Neural cell (in vitro differentiated cells): ENCODE data around the gene LSM10. TPM values are rescaled to one million over a fixed set of nuclear protein-coding genes. Genes with fewer than 3 reads are reported as not detected.

ENCODE experiments used
- H2AFZ ChIP-seq: fragments of 200-600, 300-800 bp; sonication (generic), shearing (Covaris generic); 2 replicates; pipeline ENCODE4 v1.6.0; 2014; ENCODE audit warnings: low read depth, mild to moderate bottlenecking, antibody characterized with exemption, low read length, moderate library complexity
- H3F3A ChIP-seq: fragments of 200-600 bp; shearing (Covaris generic); 2 replicates; pipeline ENCODE4 v1.6.1; 2016; ENCODE audit warnings: mild to moderate bottlenecking, moderate library complexity, mixed read lengths, antibody characterized with exemption, low read length; ENCODE audit not compliant: insufficient read depth, poor library complexity, severe bottlenecking
- H3K27ac ChIP-seq: fragments of 200-600, 300-800 bp; sonication (generic), shearing (Covaris generic); 2 replicates; pipeline ENCODE4 v1.5.1; 2014; ENCODE audit warnings: mild to moderate bottlenecking, low read length, moderate library complexity
- H3K27me3 ChIP-seq: fragments of 300-800, 200-600 bp; sonication (generic), shearing (Covaris generic); 2 replicates; pipeline ENCODE4 v1.6.0; 2014; ENCODE audit warnings: mild to moderate bottlenecking, low read depth, low read length, moderate library complexity; ENCODE audit not compliant: insufficient read depth
- H3K36me3 ChIP-seq: fragments of 300-800, 200-600 bp; sonication (generic), shearing (Covaris generic); 2 replicates; pipeline ENCODE4 v1.5.1; 2014; ENCODE audit warnings: mild to moderate bottlenecking, antibody characterized with exemption, low read length, moderate library complexity; ENCODE audit not compliant: insufficient read depth
- H3K4me2 ChIP-seq: fragments of 300-800, 200-600 bp; sonication (generic), shearing (Covaris generic); 2 replicates; pipeline ENCODE4 v1.6.0; 2014; ENCODE audit warnings: mild to moderate bottlenecking, low read length
- H3K4me3 ChIP-seq: fragments of 300-800, 200-600 bp; sonication (generic), shearing (Covaris generic); 2 replicates; pipeline ENCODE4 v1.5.1; 2014; ENCODE audit warnings: mild to moderate bottlenecking, low read length, moderate library complexity
- H3K79me2 ChIP-seq: fragments of 200-600 bp; shearing (Covaris generic); replicated peaks from 2 replicates; pipeline ENCODE4 v1.6.0; 2014; ENCODE audit warnings: mild to moderate bottlenecking, low read length, moderate library complexity; ENCODE audit not compliant: insufficient read depth
- H3K9ac ChIP-seq: fragments of 300-800, 200-600 bp; sonication (generic), shearing (Covaris generic); 2 replicates; pipeline ENCODE4 v1.6.1; 2016; ENCODE audit warnings: mild to moderate bottlenecking, low read length, mixed read lengths
- H3K9me2 ChIP-seq: fragments of 200-600 bp; shearing (Covaris generic); 2 replicates; pipeline ENCODE4 v1.6.1; 2016; ENCODE audit warnings: mild to moderate bottlenecking, low read length, mixed read lengths; ENCODE audit not compliant: insufficient read depth
- H3K9me3 ChIP-seq: fragments of 200-600, 300-800 bp; sonication (generic), shearing (Covaris generic); 2 replicates; pipeline ENCODE4 v1.6.1; 2016; ENCODE audit warnings: mild to moderate bottlenecking, mixed run types, low read length, moderate library complexity, mixed read lengths
- H4K20me1 ChIP-seq: fragments of 200-600 bp; shearing (Covaris generic); 2 replicates; pipeline ENCODE4 v1.6.1; 2016; ENCODE audit warnings: mild to moderate bottlenecking, mixed run types; ENCODE audit not compliant: insufficient read depth
- CTCF ChIP-seq: fragments of 450-650 bp; IDR thresholded peaks from 2 replicates; pipeline ENCODE4 v1.5.1; 2014; ENCODE audit warnings: antibody characterized with exemption, mild to moderate bottlenecking, moderate library complexity; ENCODE audit not compliant: poor library complexity, severe bottlenecking
- EP300 ChIP-seq: fragments of 450-650 bp; conservative IDR thresholded peaks from 2 replicates; pipeline ENCODE4 v1.6.1; 2014; ENCODE audit warnings: antibody characterized with exemption, mild to moderate bottlenecking, moderate library complexity; ENCODE audit not compliant: poor library complexity, severe bottlenecking
- EZH2 ChIP-seq: fragments of 200-600, 300-800 bp; shearing (Covaris generic), sonication (generic); IDR thresholded peaks from 2 replicates; pipeline ENCODE4 v1.6.1; 2014; ENCODE audit warnings: antibody characterized with exemption, low read length, borderline replicate concordance, mild to moderate bottlenecking; ENCODE audit not compliant: insufficient read depth, poor library complexity, severe bottlenecking
- MXI1 ChIP-seq: fragments of 450-650 bp; conservative IDR thresholded peaks from 2 replicates; pipeline ENCODE4 v1.6.1; 2014; ENCODE audit warnings: antibody characterized with exemption, mild to moderate bottlenecking; ENCODE audit not compliant: poor library complexity, severe bottlenecking
- POLR2AphosphoS5 ChIP-seq: IDR thresholded peaks from 2 replicates; pipeline ENCODE4 v1.6.1; 2012
- RAD21 ChIP-seq: fragments of 450-650 bp; conservative IDR thresholded peaks from 2 replicates; pipeline ENCODE4 v1.6.1; 2014; ENCODE audit warnings: antibody characterized with exemption, mild to moderate bottlenecking, moderate library complexity
- REST ChIP-seq: IDR thresholded peaks from 2 replicates; pipeline ENCODE4 v1.6.1; 2012; ENCODE audit warnings: borderline replicate concordance
- SMC3 ChIP-seq: fragments of 450-650 bp; conservative IDR thresholded peaks from 2 replicates; pipeline ENCODE4 v1.6.1; 2014; ENCODE audit warnings: antibody characterized with exemption, mild to moderate bottlenecking, moderate library complexity; ENCODE audit not compliant: poor library complexity
- TAF1 ChIP-seq: IDR thresholded peaks from 2 replicates; pipeline ENCODE4 v1.6.1; 2012; ENCODE audit warnings: low read depth
- polyA plus RNA-seq: library from polyadenylated mRNA; depleted of rRNA; stranded (reverse); fragments of >200 nt; gene quantifications from 2 replicates; pipeline ENCODE4 v1.2.3, GENCODE V29; 2014

Gene LSM10
- polyA plus RNA-seq, 1 donor from 2014 or later = 1.3 TPM

- Histone ChIP-seq H3K36me3 (no peaks in the 10 kb centered on the region), H3K79me2 (no peaks in the 10 kb centered on the region)
These were observed 37.7 kb downstream of the LSM10 start for GRCh38 chr1:36359911-36360550.

GRCh38 chr1:36359383-36359782, 38.3 kb downstream of the LSM10 start:
- Histone ChIP-seq H3K4me2 (no peak overlapping the region), H3K4me3 (no peak overlapping the region), H3K9me2 (no peaks in the 10 kb centered on the region), H3K27ac (no peak overlapping the region), H3K9ac (no peak overlapping the region), H4K20me1 (no peaks in the 10 kb centered on the region), H3K36me3 (no peaks in the 10 kb centered on the region), H3K79me2 (no peaks in the 10 kb centered on the region), H3K9me3 (no peaks in the 10 kb centered on the region), H3F3A (no peaks in the 10 kb centered on the region), H3K27me3 (no peaks in the 10 kb centered on the region), H2AFZ (no peak overlapping the region)
- TF ChIP-seq MXI1 = no peak
- TF ChIP-seq REST = no peak
- TF ChIP-seq RAD21 = no peak
- no peak for TF ChIP-seq POLR2AphosphoS5
- TF ChIP-seq EZH2 = no peak

More at GRCh38 chr1:36359911-36360550, 37.7 kb downstream of the LSM10 start:
- Histone ChIP-seq H3K27ac (no peak overlapping the region), H3K9ac (no peak overlapping the region), H3F3A (no peaks in the 10 kb centered on the region), H4K20me1 (no peaks in the 10 kb centered on the region), H3K9me3 (no peaks in the 10 kb centered on the region), H2AFZ (no peak overlapping the region), H3K4me3 (no peak overlapping the region), H3K27me3 (no peaks in the 10 kb centered on the region), H3K4me2 (no peak overlapping the region), H3K9me2 (no peaks in the 10 kb centered on the region)
- no peak for TF ChIP-seq REST
- TF ChIP-seq TAF1 = no peak
- TF ChIP-seq MXI1 = no peak
- TF ChIP-seq POLR2AphosphoS5 = no peak
- TF ChIP-seq SMC3 = no peak
- TF ChIP-seq CTCF = no peak
- TF ChIP-seq EZH2 = no peak
- TF ChIP-seq RAD21 = no peak
- no peak for TF ChIP-seq EP300
